GM19395 (cell line): ENCODE measurements around the gene NETO1.

ENCODE experiments used
- ATAC-seq: cut with Tn5 transposase; IDR thresholded peaks from one replicate; pipeline ENCODE4 v1.9.1; 2021; ENCODE audit warnings: mild to moderate bottlenecking, moderate library complexity; ENCODE audit not compliant: unreplicated experiment

Gene NETO1

DNA sequence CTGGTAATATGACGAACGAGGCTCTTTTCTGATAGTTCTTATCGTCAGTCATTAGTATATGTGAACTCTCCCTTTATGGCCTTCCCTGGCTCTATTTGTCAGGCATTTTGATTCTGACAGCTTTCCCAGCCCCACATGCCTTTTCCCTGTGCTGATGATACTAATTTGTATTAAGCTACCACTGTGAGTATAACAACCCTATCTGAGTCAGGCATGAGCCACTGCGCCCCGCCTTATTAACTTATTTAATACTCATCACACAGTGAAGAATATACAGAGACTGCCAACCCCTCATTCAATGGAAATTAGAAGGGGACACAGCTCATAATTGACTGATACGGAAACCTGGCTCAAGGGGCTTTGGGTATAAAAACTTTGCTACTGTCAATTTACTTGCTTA lies 140.0 kb downstream of the NETO1 start:
- no peak for ATAC-seq

DNA sequence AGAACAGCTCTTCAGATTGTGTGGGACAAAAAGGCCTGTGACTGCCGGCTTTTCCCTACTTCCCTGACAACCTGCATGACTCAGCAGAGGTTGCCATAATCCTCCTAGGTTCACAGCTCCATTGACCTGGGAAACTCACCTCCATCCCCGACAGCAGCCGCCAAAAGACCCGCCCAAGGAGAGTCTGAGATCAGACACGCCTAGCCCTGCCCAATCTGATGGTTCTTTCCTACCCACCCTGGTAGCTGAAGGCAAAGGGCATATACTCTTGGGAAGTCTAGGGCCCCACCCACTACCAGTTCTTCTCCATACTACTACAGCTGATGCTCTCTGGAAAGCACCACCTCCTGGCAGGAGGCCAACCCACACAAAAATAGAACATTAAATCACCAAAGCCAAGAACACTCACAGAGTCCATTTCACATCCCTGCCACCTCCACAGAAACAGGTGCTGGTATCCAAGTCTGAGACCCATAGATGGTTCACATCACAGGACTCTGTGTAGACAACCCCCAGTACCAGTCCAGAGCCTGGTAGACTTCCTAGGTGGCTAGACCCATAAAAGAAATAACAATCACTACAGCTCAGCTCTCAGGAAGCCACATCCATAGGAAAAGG lies 140.6 kb downstream of the NETO1 start:
- ATAC-seq = no peak

DNA sequence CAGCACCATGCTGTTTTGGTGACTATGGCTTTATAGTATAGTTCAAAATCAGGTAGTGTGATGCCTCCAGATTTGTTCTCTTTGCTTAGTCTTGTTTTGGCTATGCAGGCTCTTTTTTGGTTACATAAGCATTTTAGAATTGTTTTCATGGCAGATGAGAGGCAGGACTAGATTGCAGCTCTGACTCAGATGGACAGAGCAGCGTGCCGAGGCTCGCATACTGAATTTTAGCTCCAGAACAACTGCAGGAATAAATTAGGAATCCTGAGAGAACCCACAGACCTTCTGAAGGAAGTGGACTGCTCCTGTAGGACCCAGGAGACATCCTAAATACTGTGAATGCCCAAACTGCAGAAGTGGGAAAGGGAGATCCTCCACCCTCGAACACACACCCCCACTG lies 141.6 kb downstream of the NETO1 start:
- no peak for ATAC-seq

DNA sequence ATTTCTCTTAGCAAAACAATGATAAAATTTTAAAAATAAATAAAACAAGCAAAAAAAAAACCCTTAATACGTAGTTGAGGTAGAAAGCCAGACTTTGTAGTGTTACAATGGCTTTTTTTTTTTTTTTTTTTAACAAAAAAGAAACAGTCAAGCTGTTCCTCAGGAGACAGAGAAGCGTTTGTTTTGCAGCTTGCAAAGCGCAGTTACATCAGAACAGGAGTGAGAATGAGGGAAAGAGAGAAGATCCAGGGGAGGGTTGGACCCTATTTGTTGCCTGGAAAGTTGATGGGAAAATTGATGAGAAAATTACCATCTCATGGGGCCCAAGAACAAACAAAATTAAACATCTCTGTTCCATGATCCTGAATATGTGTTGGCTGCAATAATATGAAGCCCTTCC lies 146.5 kb downstream of the NETO1 start:
- no peak for ATAC-seq

DNA sequence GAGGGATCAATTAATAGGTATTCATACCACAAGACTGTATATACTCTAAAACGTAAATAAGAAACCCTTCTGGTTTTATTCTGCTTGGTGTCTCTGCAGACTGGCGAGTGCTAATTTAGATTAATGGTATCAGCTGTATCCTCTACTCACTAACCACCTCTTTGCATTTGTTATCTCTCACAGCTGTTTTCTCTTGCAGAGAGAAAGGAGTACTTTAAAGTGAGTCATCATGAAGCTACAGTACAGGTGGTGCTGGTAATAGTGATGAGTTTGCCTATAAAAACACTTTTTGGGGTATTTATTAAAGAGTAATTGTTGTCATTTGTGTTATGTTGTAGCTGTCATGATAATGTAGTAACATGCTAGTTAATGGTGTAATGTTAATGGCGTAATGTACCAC lies 147.7 kb downstream of the NETO1 start:
- ATAC-seq = no peak

DNA sequence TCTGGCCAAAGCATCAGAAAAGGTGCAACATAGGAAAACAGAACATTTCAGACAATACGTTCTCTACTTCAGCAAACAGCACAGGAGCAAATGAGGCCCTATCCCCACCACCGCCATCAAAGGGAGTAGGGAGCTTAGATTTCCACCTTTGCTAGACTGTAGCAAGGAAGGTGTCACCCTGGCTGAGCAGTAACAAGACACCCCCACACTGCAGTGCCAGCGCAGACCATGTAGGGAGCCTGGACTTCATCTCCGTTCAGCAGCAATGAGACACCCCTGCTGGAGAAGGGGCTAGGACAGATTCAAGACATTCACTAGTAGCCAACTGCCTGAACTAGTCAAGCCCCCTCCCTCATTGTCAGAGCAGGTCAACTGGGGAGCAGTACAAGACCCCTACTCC lies 163.6 kb downstream of the NETO1 start:
- ATAC-seq = no peak

DNA sequence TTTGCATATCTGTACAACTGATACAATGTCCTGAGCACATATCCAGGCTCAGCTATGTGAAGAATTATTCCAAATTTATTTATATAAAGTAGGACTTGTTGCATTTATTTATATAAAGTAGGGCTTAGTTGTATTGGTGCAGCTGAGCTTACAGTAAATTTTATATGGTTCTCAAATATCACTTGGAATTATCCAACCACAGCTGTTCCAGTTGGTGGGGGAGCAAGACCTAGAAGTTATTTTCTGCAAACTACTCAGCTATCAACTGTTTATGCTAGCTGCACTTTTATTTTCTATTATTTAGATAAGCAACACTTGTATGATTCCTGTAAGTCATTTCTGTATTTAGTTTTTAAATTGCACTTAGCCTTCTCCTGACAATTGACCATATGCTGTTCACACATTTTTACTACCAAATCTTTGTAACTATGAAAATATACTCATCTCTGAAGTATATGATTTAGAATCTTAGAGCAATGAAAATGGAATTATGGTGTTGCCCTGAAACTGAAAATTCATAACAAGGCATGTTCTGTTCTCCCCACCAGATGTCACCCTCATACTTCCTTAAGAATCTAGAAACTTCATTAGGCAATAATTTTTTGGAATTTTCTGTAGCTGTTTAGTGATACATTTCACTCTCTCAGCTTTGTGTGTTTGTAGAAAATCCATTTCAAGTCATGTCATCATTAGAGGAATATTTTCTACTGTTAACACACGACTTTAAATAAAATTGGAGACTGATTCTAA lies 166.7 kb downstream of the NETO1 start:
- no peak for ATAC-seq

DNA sequence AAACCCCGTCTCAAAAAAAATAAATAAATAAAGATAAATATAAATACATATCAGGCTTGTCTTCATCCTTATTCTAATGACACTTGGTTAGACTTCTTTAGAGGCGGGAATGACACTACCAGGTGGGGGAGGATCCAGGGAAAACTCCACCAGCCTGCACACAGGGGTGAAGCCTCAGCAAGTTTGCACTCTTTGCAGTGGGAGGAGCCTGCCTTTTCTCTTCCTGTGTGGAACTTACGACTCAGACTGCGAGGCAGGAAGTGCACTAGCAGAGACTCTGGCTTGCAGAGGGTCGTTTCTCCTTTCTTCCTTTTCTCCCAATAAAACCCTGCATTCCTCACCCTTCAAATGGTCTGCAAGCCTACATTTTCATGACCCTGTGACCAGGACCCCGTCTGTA lies 170.1 kb downstream of the NETO1 start:
- no peak for ATAC-seq

DNA sequence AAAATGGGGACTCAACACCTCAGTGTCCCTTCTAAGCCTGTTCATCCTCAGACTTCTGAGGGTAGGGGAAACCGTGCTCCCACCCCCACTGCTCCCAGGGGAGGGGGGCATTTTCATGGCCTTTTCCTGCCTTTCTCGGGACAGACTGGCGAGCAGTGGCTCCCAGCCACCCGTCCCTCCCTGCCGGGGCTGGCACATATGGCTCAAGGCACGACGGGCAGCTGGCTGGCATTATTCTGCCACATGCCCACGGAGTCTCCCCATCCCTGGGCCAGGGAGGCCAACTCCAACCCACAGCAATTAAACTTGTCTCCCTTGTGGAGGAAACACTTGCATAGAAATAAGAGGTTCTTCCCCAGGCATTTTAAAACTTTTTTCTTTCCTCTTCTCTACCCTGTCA lies 175.2 kb downstream of the NETO1 start:
- no peak for ATAC-seq
